HG02840 (cell line): ENCODE measurements around the gene HS3ST5.
"Not testable (repeated sequence)": the region's sequence is repeated elsewhere in the genome, so short reads cannot be mapped to it uniquely, and the experiment has no call there.

Source experiments
- ATAC-seq: cut with Tn5 transposase; IDR thresholded peaks from one replicate; pipeline ENCODE4 v1.9.1; 2021; ENCODE audit warnings: mild to moderate bottlenecking, moderate library complexity, moderate number of reproducible peaks; ENCODE audit not compliant: unreplicated experiment, low FRiP score

The HS3ST5 gene

GRCh38 chr6:114108119-114109002, 234.5 kb downstream of the HS3ST5 start:
- ATAC-seq: no peak

- no peak for ATAC-seq
Observed at GRCh38 chr6:114106020-114106419, 236.8 kb downstream of the HS3ST5 start.

- ATAC-seq: no peak
Observed at GRCh38 chr6:114101255-114101654, 241.6 kb downstream of the HS3ST5 start.

- ATAC-seq: no peak
Observed at GRCh38 chr6:114100215-114100994, 242.4 kb downstream of the HS3ST5 start.

GRCh38 chr6:114096561-114097172, 246.2 kb downstream of the HS3ST5 start:
- ATAC-seq: no peak

GRCh38 chr6:114092943-114093342, 249.9 kb downstream of the HS3ST5 start:
- no peak for ATAC-seq

- ATAC-seq: no peak
Observed at GRCh38 chr6:114090626-114091025, 252.2 kb downstream of the HS3ST5 start.

GRCh38 chr6:114087496-114087895, 255.3 kb downstream of the HS3ST5 start:
- no peak for ATAC-seq

- ATAC-seq: no peak
Observed at GRCh38 chr6:114085211-114085610, 257.6 kb downstream of the HS3ST5 start.

GRCh38 chr6:114084327-114084890, 258.4 kb downstream of the HS3ST5 start:
- no peak for ATAC-seq

GRCh38 chr6:114083251-114083650, 259.6 kb downstream of the HS3ST5 start:
- no peak for ATAC-seq

- ATAC-seq: no peak
Observed at GRCh38 chr6:114081730-114082129, 261.1 kb downstream of the HS3ST5 start.

- no peak for ATAC-seq
Observed at GRCh38 chr6:114080891-114081510, 261.8 kb downstream of the HS3ST5 start.

GRCh38 chr6:114080410-114080809, 262.4 kb downstream of the HS3ST5 start:
- ATAC-seq: not testable (repeated sequence)

GRCh38 chr6:114075777-114076176, 267.0 kb downstream of the HS3ST5 start:
- no peak for ATAC-seq

- no peak for ATAC-seq
Observed at GRCh38 chr6:114075300-114075699, 267.5 kb downstream of the HS3ST5 start.

GRCh38 chr6:114068771-114069170, 274.1 kb downstream of the HS3ST5 start:
- no peak for ATAC-seq

- ATAC-seq: no peak
Observed at GRCh38 chr6:114068116-114068515, 274.7 kb downstream of the HS3ST5 start.

GRCh38 chr6:114064862-114065261, 278.0 kb downstream of the HS3ST5 start:
- no peak for ATAC-seq

- ATAC-seq: no peak
Observed at GRCh38 chr6:114063956-114064355, 278.9 kb downstream of the HS3ST5 start.
